ENCODE results near the gene PITX1.

- TF ChIP-seq CTCF (IDR thresholded peaks at IDR 0.05) (no peak), POLR2A (IDR thresholded peaks at IDR 0.05) (no peak), POLR2AphosphoS5 (IDR thresholded peaks at IDR 0.05) (no peak)
Observed at GRCh38 chr5:135005076-135005475, 29.0 kb downstream of the PITX1 start.
